SU-DHL-6 (cell line): ENCODE measurements around the gene CDC45.

Experiments used
- EZH2phosphoT487 ChIP-seq: fragments of 200-600 bp; sonication (generic), shearing (Covaris generic); conservative IDR thresholded peaks from 2 replicates; pipeline ENCODE4 v1.6.1; 2018; ENCODE audit warnings: mild to moderate bottlenecking, antibody characterized with exemption, low read length, moderate library complexity, mixed read lengths
- TF ChIP-seq, protein P1 (sequence below): fragments of 200-600 bp; sonication (generic); IDR thresholded peaks from one replicate; pipeline ENCODE4 v1.5.1; 2017; ENCODE audit warnings: antibody characterized with exemption, mild to moderate bottlenecking, low read length, moderate library complexity; ENCODE audit not compliant: insufficient read depth, poor library complexity, severe bottlenecking

DNA sequence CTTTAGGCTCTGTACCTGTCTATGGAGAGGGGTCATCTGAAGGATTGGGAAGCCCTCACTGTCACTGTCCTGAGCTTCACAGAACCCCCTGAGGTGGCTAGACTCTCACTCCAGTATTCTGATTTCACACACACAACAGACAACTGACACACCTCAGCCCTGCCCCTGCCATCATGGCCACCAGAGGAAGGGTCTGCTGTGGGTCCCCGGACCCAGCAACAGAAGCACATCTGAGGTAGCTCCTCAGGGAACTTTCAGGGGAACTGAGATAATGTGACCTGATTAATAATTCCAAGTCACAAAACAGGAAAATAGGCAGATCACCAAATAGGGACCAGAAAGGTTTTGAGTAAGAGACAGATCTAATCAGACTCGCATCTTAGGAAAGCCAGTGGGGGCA is 24.7 kb upstream of the CDC45 start:
- TF ChIP-seq, protein P1, sequence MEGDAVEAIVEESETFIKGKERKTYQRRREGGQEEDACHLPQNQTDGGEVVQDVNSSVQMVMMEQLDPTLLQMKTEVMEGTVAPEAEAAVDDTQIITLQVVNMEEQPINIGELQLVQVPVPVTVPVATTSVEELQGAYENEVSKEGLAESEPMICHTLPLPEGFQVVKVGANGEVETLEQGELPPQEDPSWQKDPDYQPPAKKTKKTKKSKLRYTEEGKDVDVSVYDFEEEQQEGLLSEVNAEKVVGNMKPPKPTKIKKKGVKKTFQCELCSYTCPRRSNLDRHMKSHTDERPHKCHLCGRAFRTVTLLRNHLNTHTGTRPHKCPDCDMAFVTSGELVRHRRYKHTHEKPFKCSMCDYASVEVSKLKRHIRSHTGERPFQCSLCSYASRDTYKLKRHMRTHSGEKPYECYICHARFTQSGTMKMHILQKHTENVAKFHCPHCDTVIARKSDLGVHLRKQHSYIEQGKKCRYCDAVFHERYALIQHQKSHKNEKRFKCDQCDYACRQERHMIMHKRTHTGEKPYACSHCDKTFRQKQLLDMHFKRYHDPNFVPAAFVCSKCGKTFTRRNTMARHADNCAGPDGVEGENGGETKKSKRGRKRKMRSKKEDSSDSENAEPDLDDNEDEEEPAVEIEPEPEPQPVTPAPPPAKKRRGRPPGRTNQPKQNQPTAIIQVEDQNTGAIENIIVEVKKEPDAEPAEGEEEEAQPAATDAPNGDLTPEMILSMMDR = no peak
- TF ChIP-seq EZH2phosphoT487 = no peak
